Heart left ventricle (tissue), 16 donors: ENCODE data around the gene GFY. TPM values are rescaled to one million over a fixed set of nuclear protein-coding genes. Genes with fewer than 3 reads are reported as not detected.

ENCODE experiments used
- ATAC-seq, 4 donors: fragments of 200-7000 bp; cut with Tn5 transposase; one replicate each; pipeline ENCODE4 v1.9.1; 2020 to 2022; ENCODE audit warnings: moderate library complexity in 4 of 4, mild to moderate bottlenecking in 3 of 4, moderate number of reproducible peaks in 1 of 4
- DNase-seq, 5 donors: peaks; one replicate each; pipeline ENCODE4 v3.0.0-alpha.2; 2020
- H3K27ac ChIP-seq, 12 donors: fragments of 200-600 bp; sonication (generic) in 4 of 12; one replicate each; pipeline versions ENCODE4 v1.5.0 to v1.8.0; 2016 to 2022; ENCODE audit warnings: mild to moderate bottlenecking in 2 of 12
- H3K27me3 ChIP-seq, 9 donors: fragments of 200-600 bp; sonication (generic) in 2 of 9; one replicate each; pipeline versions ENCODE4 v1.5.1 to v1.8.0; 2016 to 2022; ENCODE audit warnings: mild to moderate bottlenecking in 3 of 9
- H3K36me3 ChIP-seq, 9 donors: fragments of 200-600 bp; sonication (generic) in 2 of 9; one replicate each; pipeline versions ENCODE4 v1.5.0 to v1.8.0; 2018 to 2022; ENCODE audit warnings: mild to moderate bottlenecking in 2 of 9
- H3K4me1 ChIP-seq, 12 donors: fragments of 200-600 bp; sonication (generic) in 4 of 12; one replicate each; pipeline versions ENCODE4 v1.5.0 to v1.8.0; 2016 to 2022; ENCODE audit warnings: mild to moderate bottlenecking in 3 of 12
- H3K4me3 ChIP-seq, 12 donors: fragments of 200-600 bp; sonication (generic) in 4 of 12; one replicate each; pipeline versions ENCODE4 v1.5.0 to v1.8.0; 2017 to 2022; ENCODE audit warnings: mild to moderate bottlenecking in 9 of 12, moderate library complexity in 4 of 12
- H3K9me3 ChIP-seq, 12 donors: fragments of 200-600 bp; sonication (generic) in 4 of 12; one replicate each; pipeline versions ENCODE4 v1.5.0 to v1.8.0; 2016 to 2022; ENCODE audit warnings: mild to moderate bottlenecking in 1 of 12
- POLR2A ChIP-seq, 2 donors: fragments of 450-650 bp; IDR thresholded peaks; one replicate each; pipeline ENCODE4 v1.6.1; 2017; ENCODE audit warnings: antibody characterized with exemption in 2 of 2, mild to moderate bottlenecking in 2 of 2, moderate library complexity in 2 of 2
- WGBS, 4 donors: extraction: QIAGEN DNeasy Blood & Tissue Kit in 2 of 4; methylation state at CpG; one replicate each; pipeline versions ENCODE4 v1.1.5 to v1.1.7; 2013 to 2018; 5-methylcytosine and 5-hydroxymethylcytosine counted together
- intact Hi-C, 10 donors: fragments of 100-400 bp; cut with DNase I; formaldehyde crosslinking; loops; one replicate each; pipeline versions ENCODE4 v1.11.1 to v1.14.2; 2022
- polyA plus RNA-seq, 2 donors: library from polyadenylated mRNA; stranded (reverse); fragments of 200-250 nt; gene quantifications; one replicate each; pipeline ENCODE4 v1.2.3, GENCODE V29; 2013
- total RNA-seq, 9 donors: library from RNA; depleted of rRNA in 2 of 9; stranded (reverse); fragments of >200 nt in 2 of 9; fragmentation: NEBNext Ultra II Directional in 3 of 9; extraction: Animal tissue kit (Norgen Biotek cat#: 25700) in 3 of 9; gene quantifications; one replicate each; pipeline versions ENCODE4 v1.1.0 to v1.2.4, GENCODE V29; 2016 to 2023
- TF ChIP-seq, protein P1 (sequence below), 12 donors: fragments of 200-600 bp; sonication (generic) in 4 of 12; IDR thresholded peaks; one replicate each; pipeline versions ENCODE4 v1.5.0 to v1.8.0; 2018 to 2022; ENCODE audit warnings: antibody characterized with exemption in 12 of 12, mild to moderate bottlenecking in 5 of 12
- donor health status: ischemic (EF 13 %, LVEDD 7.1; RV severe dilation, severe dysfunction).
- donor health status: healthy with polysubstance abuse.
- donor health status: DM: no; HTN: yes; CAD: no.
- donor health status: DM: no; HTN: no; CAD: no.
- donor health status: ischemic (EF 25% LVEDD 6.9; RV normal size, moderate dysfunction).
- donor health status: ischemic (EF 25% LVEDD 5.7; RV mildly dilated, moderate dysfunction).
- donor health status: healthy.
- donor health status: DM: yes; HTN: yes; CAD: no.
- donor health status: ischemic (EF 35%, LVEDD 5.7; RV mildly dilated, moderate dysfunction).
- donor health status: nonischemic (EF 11% LVEDD 7.7; RV severe dilation, severe dysfunction).
- donor health status: DM: yes; HTN: yes; CAD: no.
- donor health status: PGD.
- donor health status: ischemic (EF 29% LVEDD 5.4; RV normal size, mild dysfunction).
- donor health status: nonischemic (EF 23%, LVEDD 6.1; RV moderate dilation, normal function).

Gene GFY
- total and polyA plus RNA-seq, 11 donors = 0.12 TPM; not detected in 10

DNA sequence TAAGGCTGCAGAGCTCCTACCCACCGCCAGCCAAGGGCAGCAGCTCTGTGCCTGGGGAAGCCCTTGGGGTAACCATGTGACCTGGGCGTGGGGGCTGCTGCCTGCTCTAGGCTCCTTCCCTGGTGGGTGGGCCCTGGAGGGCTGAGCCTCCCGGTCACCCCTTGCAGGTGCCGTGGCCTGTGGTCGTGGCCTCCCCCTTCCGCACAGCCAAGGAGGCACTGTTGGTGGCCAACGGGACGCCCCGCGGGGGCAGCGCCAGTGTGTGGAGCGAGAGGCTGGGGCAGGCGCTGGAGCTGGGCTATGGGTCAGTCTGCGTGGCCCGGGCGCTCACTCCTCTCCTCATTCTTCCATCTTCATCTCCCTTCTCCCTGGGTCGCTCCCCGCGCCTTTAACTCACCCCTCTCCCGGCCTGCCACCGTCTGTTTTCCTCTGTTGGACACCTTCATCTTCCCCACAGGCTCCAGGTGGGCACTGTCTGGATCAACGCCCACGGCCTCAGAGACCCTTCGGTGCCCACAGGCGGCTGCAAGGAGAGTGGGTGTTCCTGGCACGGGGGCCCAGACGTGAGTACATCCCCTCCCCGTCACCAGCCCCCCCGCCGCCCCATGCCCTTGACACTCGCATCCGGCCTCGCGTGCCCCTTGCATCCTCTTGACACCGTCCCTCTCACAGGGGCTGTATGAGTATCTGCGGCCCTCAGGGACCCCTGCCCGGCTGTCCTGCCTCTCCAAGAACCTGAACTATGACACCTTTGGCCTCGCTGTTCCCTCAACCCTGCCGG, 39.0 kb downstream of the GFY start:
- H3K4me3 ChIP-seq = no peak overlapping the region
- TF ChIP-seq, protein P1, sequence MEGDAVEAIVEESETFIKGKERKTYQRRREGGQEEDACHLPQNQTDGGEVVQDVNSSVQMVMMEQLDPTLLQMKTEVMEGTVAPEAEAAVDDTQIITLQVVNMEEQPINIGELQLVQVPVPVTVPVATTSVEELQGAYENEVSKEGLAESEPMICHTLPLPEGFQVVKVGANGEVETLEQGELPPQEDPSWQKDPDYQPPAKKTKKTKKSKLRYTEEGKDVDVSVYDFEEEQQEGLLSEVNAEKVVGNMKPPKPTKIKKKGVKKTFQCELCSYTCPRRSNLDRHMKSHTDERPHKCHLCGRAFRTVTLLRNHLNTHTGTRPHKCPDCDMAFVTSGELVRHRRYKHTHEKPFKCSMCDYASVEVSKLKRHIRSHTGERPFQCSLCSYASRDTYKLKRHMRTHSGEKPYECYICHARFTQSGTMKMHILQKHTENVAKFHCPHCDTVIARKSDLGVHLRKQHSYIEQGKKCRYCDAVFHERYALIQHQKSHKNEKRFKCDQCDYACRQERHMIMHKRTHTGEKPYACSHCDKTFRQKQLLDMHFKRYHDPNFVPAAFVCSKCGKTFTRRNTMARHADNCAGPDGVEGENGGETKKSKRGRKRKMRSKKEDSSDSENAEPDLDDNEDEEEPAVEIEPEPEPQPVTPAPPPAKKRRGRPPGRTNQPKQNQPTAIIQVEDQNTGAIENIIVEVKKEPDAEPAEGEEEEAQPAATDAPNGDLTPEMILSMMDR (IDR thresholded peaks at IDR 0.05) = no peak
- TF ChIP-seq POLR2A (IDR thresholded peaks at IDR 0.05) = no peak
- ATAC-seq = no peak

DNA sequence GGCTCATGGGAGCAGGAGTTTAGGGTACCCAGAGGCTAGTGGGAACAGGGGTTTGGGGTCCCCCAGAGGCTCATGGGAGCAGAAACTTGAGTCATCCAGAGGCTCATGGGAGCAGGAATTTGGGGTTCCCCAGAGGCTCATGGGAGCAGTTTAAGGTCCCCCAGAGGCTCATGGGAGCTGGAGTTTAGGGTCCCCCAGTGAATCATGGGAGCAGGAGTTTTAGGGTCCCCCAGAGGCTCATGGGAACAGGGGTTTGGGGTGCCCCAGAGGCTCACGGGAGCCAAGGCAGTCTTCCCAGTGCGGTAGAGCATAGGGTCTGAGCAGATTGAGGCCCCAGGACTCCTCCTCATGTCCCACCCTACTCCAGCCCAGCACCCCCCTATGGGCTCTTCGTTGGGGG, 40.2 kb downstream of the GFY start:
- DNase-seq (no peak), ATAC-seq (no peak)
- H3K27me3 ChIP-seq = no peaks in the 10 kb centered on the region
- H3K4me1 ChIP-seq = peaks cover 0 to 23% (median 15%) of the 10 kb centered on the region in 12 donors
- H3K36me3 ChIP-seq = peaks cover 0 to 48% (median 15%) of the 10 kb centered on the region in 9 donors
- intact Hi-C loops = no loop called here
- no peak overlapping the region for H3K27ac ChIP-seq
- TF ChIP-seq POLR2A (IDR thresholded peaks at IDR 0.05) = no peak
- TF ChIP-seq, protein P1 (IDR thresholded peaks at IDR 0.05) = no peak
- no peak overlapping the region for H3K4me3 ChIP-seq
- H3K9me3 ChIP-seq = no peaks in the 10 kb centered on the region
- WGBS, 4 donors = 87 to 99% (median 95%) methylated on average over 3 of the region's 3 CpGs

More for the DNA sequence above, 39.0 kb downstream of the GFY start:
- no peaks in the 10 kb centered on the region for H3K27me3 ChIP-seq
- intact Hi-C loops = no loop called here
- peaks cover 0 to 59% (median 24%) of the 10 kb centered on the region in 9 donors for H3K36me3 ChIP-seq
- peak in 1 of 5 donors; percentile 25 for DNase-seq
- H3K9me3 ChIP-seq = no peaks in the 10 kb centered on the region
- 93 to 95% (median 94%) methylated on average over 33 to 39 of the region's 39 CpGs for WGBS, 4 donors
- peaks cover 0 to 11% (median 8%) of the 10 kb centered on the region in 12 donors for H3K4me1 ChIP-seq
- no peak overlapping the region for H3K27ac ChIP-seq

DNA sequence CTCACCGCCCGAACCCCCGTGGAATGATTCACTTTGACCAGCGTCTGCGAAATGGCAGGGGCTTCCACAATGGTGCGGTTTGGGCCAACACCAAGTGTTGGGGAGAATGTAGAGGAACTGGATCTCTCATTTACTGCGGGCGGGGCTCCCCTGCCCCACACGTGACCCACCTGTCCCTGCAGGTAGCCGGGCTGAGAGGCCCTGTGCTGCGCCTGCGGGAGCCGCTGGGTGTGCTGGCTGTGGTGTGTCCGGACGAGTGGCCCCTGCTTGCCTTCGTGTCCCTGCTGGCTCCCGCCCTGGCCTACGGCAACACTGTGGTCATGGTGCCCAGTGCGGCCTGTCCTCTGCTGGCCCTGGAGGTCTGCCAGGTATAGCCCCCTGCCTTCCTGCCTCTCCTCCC, 43.0 kb downstream of the GFY start:
- Histone ChIP-seq H3K27me3 (no peaks in the 10 kb centered on the region), H3K9me3 (no peaks in the 10 kb centered on the region), H3K4me1 (peaks cover 0 to 38% (median 16%) of the 10 kb centered on the region in 12 donors), H3K4me3 (no peak overlapping the region), H3K27ac (peak overlapping the region; percentile 47 to 81 (median 73)), H3K36me3 (peaks cover 0 to 34% (median 11%) of the 10 kb centered on the region in 9 donors)
- WGBS, 4 donors = 91 to 94% (median 93%) methylated on average over 13 to 19 of the region's 19 CpGs
- no peak for DNase-seq
- ATAC-seq = peak in 1 of 4 donors; percentile 2
- intact Hi-C loops = loop anchor here in 1 of 10 donors (2.0 kb wide), 1 partner anchor 15 kb away; the partner anchor contains the start of gene ALDH16A1
- no peak for TF ChIP-seq POLR2A (IDR thresholded peaks at IDR 0.05)
- TF ChIP-seq, protein P1 (IDR thresholded peaks at IDR 0.05) = no peak

DNA sequence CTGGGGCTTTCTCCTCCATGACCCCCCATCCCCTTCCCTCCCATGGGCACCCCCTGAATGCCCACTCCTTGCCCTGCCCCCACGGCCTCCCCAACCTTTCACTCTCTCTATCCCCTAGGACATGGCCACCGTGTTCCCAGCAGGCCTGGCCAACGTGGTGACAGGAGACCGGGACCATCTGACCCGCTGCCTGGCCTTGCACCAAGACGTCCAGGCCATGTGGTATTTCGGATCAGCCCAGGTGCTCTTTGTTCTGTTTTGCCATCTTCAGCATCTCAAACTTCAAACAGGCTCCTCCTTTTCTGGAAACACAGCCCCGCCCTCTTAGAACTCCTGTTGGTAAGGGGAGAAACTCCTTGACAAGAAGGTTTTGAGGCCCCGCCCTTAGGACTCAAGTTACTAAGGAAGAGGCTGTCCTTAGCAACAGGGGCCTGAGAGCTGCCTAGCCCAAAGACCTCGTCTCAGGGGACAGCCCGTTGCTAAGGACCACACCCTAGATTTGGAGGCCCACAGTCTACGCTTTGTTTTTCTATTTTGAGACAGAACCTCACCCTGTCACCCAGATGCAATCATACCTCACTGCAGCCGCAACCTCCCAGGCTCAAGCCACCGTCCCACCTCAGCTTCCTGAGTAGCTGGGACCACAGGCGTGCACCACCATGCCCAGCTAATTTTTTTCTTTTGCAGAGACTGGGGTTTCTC, 43.7 kb downstream of the GFY start:
- DNase-seq (peak; percentile 74 to 92 (median 86)), ATAC-seq (peak; percentile 76 to 94 (median 89))
- peak overlapping the region; percentile 47 to 85 (median 76) for H3K27ac ChIP-seq
- peaks cover 0 to 32% (median 9%) of the 10 kb centered on the region in 9 donors for H3K36me3 ChIP-seq
- WGBS, 4 donors = 37 to 57% (median 51%) methylated on average over 15 of the region's 15 CpGs
- peaks cover 0 to 1% (median 0%) of the 10 kb centered on the region in 9 donors for H3K27me3 ChIP-seq
- no peak overlapping the region for H3K4me3 ChIP-seq
- H3K9me3 ChIP-seq = no peaks in the 10 kb centered on the region
- peaks cover 0 to 45% (median 19%) of the 10 kb centered on the region in 12 donors for H3K4me1 ChIP-seq
- TF ChIP-seq, protein P1 (IDR thresholded peaks at IDR 0.05) = no peak
- TF ChIP-seq POLR2A (IDR thresholded peaks at IDR 0.05) = peak in 1 of 2 donors; percentile 47
- intact Hi-C loops = loop anchor here in 1 of 10 donors (2.0 kb wide), 1 partner anchor 16 kb away; the partner anchor contains the start of gene ALDH16A1
